Activated T-cell treated with anti-CD3 and anti-CD28 coated beads for 48 hours (primary cell): ENCODE data around the gene HOXA1.

ENCODE experiments used
- DNase-seq: peaks from one replicate; pipeline ENCODE4 v3.0.0-alpha.2; 2020; ENCODE audit warnings: low read depth

HOXA1 gene

GRCh38 chr7:27092819-27093110 is 3.0 kb downstream of the HOXA1 start:
- DNase-seq = no peak

GRCh38 chr7:27091941-27092818 is 3.6 kb downstream of the HOXA1 start:
- DNase-seq = no peak

GRCh38 chr7:27091105-27091504 is 4.7 kb downstream of the HOXA1 start:
- no peak for DNase-seq

- DNase-seq = no peak
These were observed 7.5 kb downstream of the HOXA1 start for GRCh38 chr7:27088002-27088922.

- DNase-seq = no peak
These were observed 12.2 kb downstream of the HOXA1 start for GRCh38 chr7:27083646-27084045.

- no peak for DNase-seq
These were observed 13.6 kb downstream of the HOXA1 start for GRCh38 chr7:27082171-27082570.

- no peak for DNase-seq
These were observed 14.9 kb downstream of the HOXA1 start for GRCh38 chr7:27080844-27081436.

GRCh38 chr7:27079234-27079975 is 16.4 kb downstream of the HOXA1 start:
- no peak for DNase-seq

GRCh38 chr7:27078616-27079233 is 17.1 kb downstream of the HOXA1 start:
- DNase-seq = no peak

- no peak for DNase-seq
These were observed 22.7 kb downstream of the HOXA1 start for GRCh38 chr7:27073076-27073475.

GRCh38 chr7:27071622-27072390 is 24.0 kb downstream of the HOXA1 start:
- no peak for DNase-seq

- no peak for DNase-seq
These were observed 27.5 kb downstream of the HOXA1 start for GRCh38 chr7:27068259-27068658.

- no peak for DNase-seq
These were observed 29.7 kb downstream of the HOXA1 start for GRCh38 chr7:27066148-27066547.

GRCh38 chr7:27065709-27066108 is 30.1 kb downstream of the HOXA1 start:
- DNase-seq = no peak

- no peak for DNase-seq
These were observed 31.1 kb downstream of the HOXA1 start for GRCh38 chr7:27064661-27065060.

GRCh38 chr7:27064159-27064558 is 31.6 kb downstream of the HOXA1 start:
- DNase-seq = no peak

GRCh38 chr7:27062946-27063345 is 32.9 kb downstream of the HOXA1 start:
- DNase-seq = no peak

GRCh38 chr7:27053153-27053552 is 42.6 kb downstream of the HOXA1 start:
- no peak for DNase-seq

- DNase-seq = no peak
These were observed 44.3 kb downstream of the HOXA1 start for GRCh38 chr7:27051451-27051850.

GRCh38 chr7:27048438-27048837 is 47.4 kb downstream of the HOXA1 start:
- no peak for DNase-seq
